ENCODE measurements around the gene DEFB131B. TPM values are rescaled to one million over a fixed set of nuclear protein-coding genes. Genes with fewer than 3 reads are reported as not detected.

DEFB131B gene
- total RNA-seq, 1 experiment from 2014 or later = not detected

DNA sequence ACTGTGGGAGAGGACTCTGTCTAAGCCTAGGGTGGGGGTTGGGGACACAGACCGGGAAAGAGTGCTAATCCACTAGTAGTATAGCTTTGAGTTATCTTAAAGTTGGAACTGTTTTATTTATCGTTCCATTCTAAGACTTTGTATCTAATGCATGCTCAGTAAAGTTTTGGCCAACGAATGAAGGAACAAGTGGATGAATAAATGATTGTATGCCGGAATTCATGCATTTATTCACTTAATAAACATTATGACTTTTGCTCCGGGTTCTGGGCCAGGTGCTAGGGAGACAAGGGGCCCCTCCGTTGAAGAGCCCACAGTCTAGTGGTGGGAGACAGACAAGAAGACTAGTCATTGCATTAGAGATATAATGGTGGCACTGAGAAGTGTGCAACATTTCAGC is 51.2 kb downstream of the DEFB131B start:
- BruUV-seq (replicated peaks) = TSS peak; percentile 15
- H3K4me3 ChIP-seq = peak overlapping the region; percentile 89
- ChIA-PET POLR2A (ENCODE audit: unreplicated experiment) (interaction anchor here (0.5 to 0.6 kb wide), 2 partner anchors 10 to 102 kb away, joined by 3 to 16 read pairs; no protein-coding TSS in a partner anchor), CTCF (interaction anchor here (0.5 kb wide), 1 partner anchor 1795 kb away, joined by 4 read pairs; no protein-coding TSS in a partner anchor)
- H2AFZ ChIP-seq = peak overlapping the region; percentile 97
- peak overlapping the region; percentile 99 for H3K4me2 ChIP-seq
- H3K79me2 ChIP-seq (ENCODE audit: low read depth) = peaks cover 67% of the 10 kb centered on the region
- H3K4me1 ChIP-seq (replicated peaks; ENCODE audit: insufficient read depth) = peaks cover 18% of the 10 kb centered on the region
- H3K9me2 ChIP-seq (ENCODE audit: insufficient read depth) = no peaks in the 10 kb centered on the region
- no peaks in the 10 kb centered on the region for H3K36me3 ChIP-seq (ENCODE audit: low read depth)
- H3K27me3 ChIP-seq (ENCODE audit: insufficient read depth, low read depth) = no peaks in the 10 kb centered on the region
- TF ChIP-seq, protein P1, sequence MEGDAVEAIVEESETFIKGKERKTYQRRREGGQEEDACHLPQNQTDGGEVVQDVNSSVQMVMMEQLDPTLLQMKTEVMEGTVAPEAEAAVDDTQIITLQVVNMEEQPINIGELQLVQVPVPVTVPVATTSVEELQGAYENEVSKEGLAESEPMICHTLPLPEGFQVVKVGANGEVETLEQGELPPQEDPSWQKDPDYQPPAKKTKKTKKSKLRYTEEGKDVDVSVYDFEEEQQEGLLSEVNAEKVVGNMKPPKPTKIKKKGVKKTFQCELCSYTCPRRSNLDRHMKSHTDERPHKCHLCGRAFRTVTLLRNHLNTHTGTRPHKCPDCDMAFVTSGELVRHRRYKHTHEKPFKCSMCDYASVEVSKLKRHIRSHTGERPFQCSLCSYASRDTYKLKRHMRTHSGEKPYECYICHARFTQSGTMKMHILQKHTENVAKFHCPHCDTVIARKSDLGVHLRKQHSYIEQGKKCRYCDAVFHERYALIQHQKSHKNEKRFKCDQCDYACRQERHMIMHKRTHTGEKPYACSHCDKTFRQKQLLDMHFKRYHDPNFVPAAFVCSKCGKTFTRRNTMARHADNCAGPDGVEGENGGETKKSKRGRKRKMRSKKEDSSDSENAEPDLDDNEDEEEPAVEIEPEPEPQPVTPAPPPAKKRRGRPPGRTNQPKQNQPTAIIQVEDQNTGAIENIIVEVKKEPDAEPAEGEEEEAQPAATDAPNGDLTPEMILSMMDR (conservative IDR thresholded peaks at IDR 0.05) = no peak
- no peak for TF ChIP-seq EZH2 (IDR thresholded peaks at IDR 0.05; ENCODE audit: low read depth)
- no peak for DNase-seq
- no peaks in the 10 kb centered on the region for H3K9me3 ChIP-seq (ENCODE audit: insufficient read depth, low read depth)
- H4K20me1 ChIP-seq (ENCODE audit: insufficient read depth) = peaks cover 15% of the 10 kb centered on the region; the same call in 1 of the 2 replicates
- no peak overlapping the region for H3K27ac ChIP-seq
- H3F3A ChIP-seq (ENCODE audit: insufficient read depth, low read depth) = no peaks in the 10 kb centered on the region
- intact Hi-C loops (cut with micrococcal nuclease; ENCODE audit: unreplicated experiment) = loop anchor here (5.0 kb wide), 2 partner anchors 142 to 153 kb away; partner anchors contain the start of genes LRRC51 and NUMA1

DNA sequence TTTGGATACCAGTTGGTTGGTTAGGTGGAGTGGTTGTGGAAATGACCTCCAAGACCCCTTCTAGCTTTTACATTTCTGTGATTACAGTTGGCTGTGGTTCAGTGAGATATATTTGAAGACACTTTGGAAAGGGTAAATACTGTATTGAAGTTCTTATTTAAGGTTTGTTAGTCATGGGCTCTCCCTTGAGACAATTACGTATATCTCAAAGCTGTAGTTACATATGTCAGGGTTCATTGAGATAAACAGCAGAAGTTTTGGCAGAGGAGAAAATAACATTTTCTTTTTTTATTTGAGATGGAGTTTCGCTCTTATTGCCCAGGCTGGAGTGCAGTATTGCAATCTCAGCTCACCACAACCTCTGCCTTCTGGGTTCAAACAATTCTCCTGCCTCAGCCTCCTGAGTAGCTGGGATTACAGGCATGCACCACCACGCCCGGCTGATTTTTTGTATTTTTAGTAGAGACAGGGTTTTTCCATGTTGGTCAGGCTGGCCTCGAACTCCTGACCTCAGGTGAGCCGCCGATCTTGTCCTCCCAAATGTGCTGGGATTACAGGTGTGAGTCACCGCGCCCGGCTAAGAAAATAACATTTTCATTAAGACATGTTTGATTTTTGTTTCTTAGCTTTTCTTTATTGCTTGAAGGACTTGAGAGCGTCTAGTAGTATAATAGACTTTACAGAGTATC is 52.4 kb downstream of the DEFB131B start:
- intact Hi-C loops (cut with micrococcal nuclease; ENCODE audit: unreplicated experiment) = no loop called here
- Histone ChIP-seq H3F3A (ENCODE audit: insufficient read depth, low read depth) (no peaks in the 10 kb centered on the region), H3K4me3 (peak overlapping the region; percentile 89; the same call in 1 of the 2 replicates), H3K9me2 (ENCODE audit: insufficient read depth) (no peaks in the 10 kb centered on the region), H3K27me3 (ENCODE audit: insufficient read depth, low read depth) (no peaks in the 10 kb centered on the region), H3K4me2 (peak overlapping the region; percentile 99), H3K4me1 (replicated peaks; ENCODE audit: insufficient read depth) (peaks cover 18% of the 10 kb centered on the region), H4K20me1 (ENCODE audit: insufficient read depth) (peaks cover 19% of the 10 kb centered on the region), H2AFZ (no peak overlapping the region), H3K36me3 (ENCODE audit: low read depth) (0 out of 2 replicates have a peak, but pooled peaks cover 3% of the 10 kb centered on the region), H3K9me3 (ENCODE audit: insufficient read depth, low read depth) (no peaks in the 10 kb centered on the region), H3K79me2 (ENCODE audit: low read depth) (peaks cover 80% of the 10 kb centered on the region), H3K27ac (no peak overlapping the region)
- ChIA-PET POLR2A (ENCODE audit: unreplicated experiment) (no interaction called here), CTCF (no interaction called here)
- DNase-seq = peak in 1 of 2 experiments; percentile 37
- no TSS peak for BruUV-seq (replicated peaks)
- TF ChIP-seq, protein P1 (conservative IDR thresholded peaks at IDR 0.05) = no peak
- TF ChIP-seq EZH2 (IDR thresholded peaks at IDR 0.05; ENCODE audit: low read depth) = no peak

DNA sequence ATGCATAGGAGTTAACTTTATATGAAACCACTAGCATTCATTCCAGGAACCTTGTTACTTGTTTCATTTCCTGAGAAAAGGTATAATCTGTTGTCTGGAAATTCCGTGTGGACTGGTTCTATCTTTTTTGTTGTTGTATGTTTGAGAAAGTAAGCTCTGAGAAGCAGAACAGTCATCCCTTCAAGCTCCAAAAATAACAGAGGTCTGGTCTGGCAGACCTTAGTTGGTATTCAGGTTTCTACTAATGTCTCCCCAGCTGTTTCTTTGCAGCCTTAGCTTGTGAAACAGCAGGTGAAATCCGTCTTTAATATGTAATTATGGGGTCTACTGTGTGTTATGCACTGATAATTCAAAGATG is 53.0 kb downstream of the DEFB131B start:
- TF ChIP-seq, protein P1 (conservative IDR thresholded peaks at IDR 0.05) = no peak
- TF ChIP-seq EZH2 (IDR thresholded peaks at IDR 0.05; ENCODE audit: low read depth) = no peak
- BruUV-seq (replicated peaks) = TSS peak; percentile 16
- H3K4me2 ChIP-seq = peak overlapping the region; percentile 99; the same call in 1 of the 2 replicates

More for the DNA sequence above, 53.0 kb downstream of the DEFB131B start:
- Histone ChIP-seq H2AFZ (no peak overlapping the region), H3K36me3 (ENCODE audit: low read depth) (0 out of 2 replicates have a peak, but pooled peaks cover 3% of the 10 kb centered on the region), H4K20me1 (ENCODE audit: insufficient read depth) (peaks cover 19% of the 10 kb centered on the region), H3K9me3 (ENCODE audit: insufficient read depth, low read depth) (no peaks in the 10 kb centered on the region), H3F3A (ENCODE audit: insufficient read depth, low read depth) (no peaks in the 10 kb centered on the region), H3K79me2 (ENCODE audit: low read depth) (peaks cover 84% of the 10 kb centered on the region), H3K4me1 (replicated peaks; ENCODE audit: insufficient read depth) (peaks cover 18% of the 10 kb centered on the region), H3K27ac (no peak overlapping the region), H3K9me2 (ENCODE audit: insufficient read depth) (no peaks in the 10 kb centered on the region), H3K27me3 (ENCODE audit: insufficient read depth, low read depth) (no peaks in the 10 kb centered on the region), H3K4me3 (no peak overlapping the region)
- no peak for DNase-seq
- ChIA-PET CTCF (no interaction called here), POLR2A (ENCODE audit: unreplicated experiment) (no interaction called here)
- intact Hi-C loops (cut with micrococcal nuclease; ENCODE audit: unreplicated experiment) = no loop called here
